Ramos (cell line): ENCODE data around the gene GIMAP8.

ENCODE experiments used
- in situ Hi-C: fragments of 300-500 bp; cut with MboI; formaldehyde crosslinking; loops from one replicate; pipeline ENCODE4 v1.14.3; 2022; ENCODE audit warnings: low sequenced_read_pairs; ENCODE audit not compliant: unreplicated experiment

Gene GIMAP8

DNA sequence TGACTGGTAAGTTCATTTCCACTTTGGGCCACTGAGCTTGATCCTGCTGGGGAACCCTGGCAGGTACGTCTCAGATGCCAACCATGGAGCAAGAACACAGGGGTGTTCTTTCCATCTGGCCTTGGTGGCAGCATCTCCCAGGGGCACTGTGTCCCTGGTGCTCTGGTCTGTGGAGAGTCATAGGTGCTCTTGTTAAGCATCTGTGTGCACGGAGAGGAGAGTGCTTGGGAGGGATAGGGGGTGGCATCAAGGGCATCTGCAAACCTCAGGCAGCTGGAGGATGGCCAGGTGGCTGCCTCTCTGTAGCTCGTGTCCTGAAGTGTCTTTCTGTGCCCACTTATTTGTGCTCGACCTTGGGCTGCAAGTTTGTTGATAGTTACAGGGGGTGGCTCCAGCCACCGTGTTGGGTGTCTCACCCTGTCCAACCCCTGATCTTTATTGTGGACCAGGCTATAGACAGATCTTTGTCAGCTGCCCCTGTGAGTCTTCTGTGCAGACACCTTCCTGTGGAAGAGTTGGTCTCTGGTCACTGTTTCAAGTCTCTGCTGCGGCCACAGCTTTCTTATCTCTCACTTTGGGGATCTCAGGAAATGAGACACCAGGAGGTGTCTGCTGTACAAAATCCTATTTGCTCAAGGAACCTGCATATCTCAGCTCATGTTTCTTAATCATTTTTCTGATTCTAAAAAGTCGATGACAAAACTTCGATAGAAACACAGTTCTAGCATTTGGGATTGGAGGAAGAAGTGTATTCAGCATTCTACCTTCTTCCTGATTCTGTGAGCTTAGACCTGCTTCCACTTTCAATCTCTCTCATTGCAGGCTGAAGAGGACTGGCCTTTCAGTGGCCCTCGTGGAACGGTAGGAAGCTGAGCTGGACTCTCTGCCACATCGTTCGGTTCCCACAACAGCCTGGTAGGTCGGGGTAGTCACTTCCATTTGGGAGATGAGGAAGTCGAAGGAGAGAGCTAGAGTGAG, 17.2 kb upstream of the GIMAP8 start:
- in situ Hi-C loops: loop anchor here (25.0 kb wide), 1 partner anchor 554 kb away; the partner anchor contains the start of genes KCNH2 and NOS3

DNA sequence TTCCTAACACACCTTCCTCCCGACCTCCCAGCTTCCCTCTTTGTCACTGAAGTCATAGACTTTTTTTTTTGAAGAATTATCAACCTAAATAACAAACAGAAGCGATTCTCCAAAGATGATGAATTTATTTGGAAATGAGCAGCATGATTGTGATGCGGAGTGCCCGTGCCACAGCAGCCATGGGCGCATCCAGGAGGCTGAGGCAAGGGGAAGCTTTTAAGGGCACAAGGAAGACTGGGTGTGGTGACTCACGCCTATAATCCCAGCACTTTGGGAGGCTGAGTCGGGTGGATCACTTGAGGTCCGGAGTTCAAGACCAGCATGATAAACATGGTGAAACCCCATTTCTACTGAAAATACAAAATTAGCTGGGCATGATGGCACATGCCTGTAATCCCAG, 16.2 kb upstream of the GIMAP8 start:
- in situ Hi-C loops: loop anchor here (25.0 kb wide), 1 partner anchor 553 kb away; the partner anchor contains the start of genes KCNH2 and NOS3

DNA sequence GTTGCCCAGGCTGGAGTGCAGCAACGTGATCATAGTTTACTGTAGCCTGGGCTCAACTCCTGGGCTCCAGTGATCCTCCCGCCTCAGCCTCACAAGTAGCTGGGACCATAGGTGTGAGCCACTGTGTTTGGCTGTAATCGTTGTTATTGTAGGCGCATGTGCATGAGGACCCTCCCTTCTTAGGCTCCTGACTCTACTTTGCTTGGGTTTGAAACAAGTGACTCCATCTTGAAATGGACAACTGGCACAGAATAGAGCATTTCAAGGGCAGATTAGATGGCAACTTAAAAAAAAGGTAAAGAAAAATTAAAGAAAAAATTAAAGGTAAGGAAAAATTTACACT, 15.4 kb upstream of the GIMAP8 start:
- in situ Hi-C loops: loop anchor here (25.0 kb wide), 1 partner anchor 552 kb away; the partner anchor contains the start of genes KCNH2 and NOS3

DNA sequence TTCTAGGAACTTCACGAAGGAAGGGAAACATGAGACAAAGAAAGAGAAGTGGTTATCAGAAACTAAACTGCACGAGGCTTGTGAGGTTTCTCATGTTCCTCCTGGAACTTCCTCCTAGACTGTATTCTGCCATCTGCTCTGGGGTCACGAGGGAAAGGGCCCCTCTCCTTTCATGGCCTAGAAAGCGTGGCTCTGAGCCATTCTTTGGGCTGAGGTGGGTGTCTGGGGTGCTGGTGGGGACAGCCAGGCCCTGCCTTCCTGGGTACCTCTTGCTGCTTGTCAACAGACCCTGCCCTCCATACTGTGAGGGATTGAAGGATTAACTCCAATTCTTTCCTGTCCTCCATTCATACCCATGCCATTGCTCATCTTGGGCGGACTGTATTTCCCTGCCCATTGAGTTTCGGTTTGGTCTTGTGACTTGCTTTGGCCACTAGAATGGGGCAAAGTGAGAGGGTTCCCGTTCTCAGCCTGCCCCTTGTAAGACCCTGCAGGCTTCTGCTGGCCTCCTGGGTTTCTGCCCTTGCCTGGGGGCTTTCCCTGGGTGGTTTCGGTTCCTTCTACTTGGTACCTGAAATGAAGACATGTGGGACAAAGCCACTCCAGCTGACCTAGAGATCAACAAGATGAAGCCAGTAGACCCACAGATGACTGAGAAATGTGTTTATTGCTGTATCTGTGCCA, 14.9 kb upstream of the GIMAP8 start:
- in situ Hi-C loops: loop anchor here (25.0 kb wide), 1 partner anchor 552 kb away; the partner anchor contains the start of genes KCNH2 and NOS3

DNA sequence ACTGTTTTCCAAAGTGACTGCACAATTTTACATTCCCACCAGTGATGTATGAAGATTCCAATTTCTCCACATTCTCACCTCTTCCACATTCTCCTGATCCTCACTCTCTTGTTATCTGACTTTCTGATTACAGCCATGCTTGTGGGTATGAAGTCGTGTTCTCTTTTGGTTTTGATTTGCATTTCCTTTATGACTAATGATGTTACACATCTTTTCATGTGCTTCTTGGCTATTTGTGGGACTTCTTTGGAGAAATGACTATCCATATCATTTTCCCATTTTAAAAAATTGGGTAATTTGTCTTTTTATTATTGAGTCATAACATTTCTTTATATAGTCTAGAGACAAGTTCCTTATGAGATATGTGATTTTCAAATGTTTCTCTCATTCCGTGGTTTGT, 10.5 kb upstream of the GIMAP8 start:
- in situ Hi-C loops: loop anchor here (10.0 to 25.0 kb wide), 2 partner anchors 315 to 547 kb away; partner anchors contain the start of genes KCNH2 and NOS3

DNA sequence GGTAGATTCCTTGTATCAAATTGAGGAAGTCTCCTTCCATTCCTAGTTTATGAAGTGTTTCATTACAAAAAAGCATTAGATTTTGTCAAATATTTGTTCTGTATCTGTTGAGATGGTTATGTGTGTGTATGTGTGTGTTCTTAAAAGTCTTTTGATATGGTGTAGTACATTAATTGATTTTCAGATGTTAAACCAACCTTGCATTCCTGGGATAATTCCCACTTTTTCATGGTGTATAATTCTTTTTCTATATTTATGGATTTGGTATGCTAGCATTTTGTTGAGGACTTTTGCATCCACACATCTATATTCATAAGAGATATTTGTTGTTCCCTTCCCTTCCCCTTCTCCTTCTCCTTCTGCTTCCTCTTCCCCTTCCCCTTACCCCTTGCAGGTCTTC, 8.9 kb upstream of the GIMAP8 start:
- in situ Hi-C loops: loop anchor here (10.0 to 25.0 kb wide), 2 partner anchors 313 to 546 kb away; partner anchors contain the start of genes KCNH2 and NOS3

GRCh38 chr7:150442811-150443210, 7.6 kb upstream of the GIMAP8 start:
- in situ Hi-C loops: loop anchor here (10.0 to 25.0 kb wide), 2 partner anchors 312 to 544 kb away; partner anchors contain the start of genes KCNH2 and NOS3

DNA sequence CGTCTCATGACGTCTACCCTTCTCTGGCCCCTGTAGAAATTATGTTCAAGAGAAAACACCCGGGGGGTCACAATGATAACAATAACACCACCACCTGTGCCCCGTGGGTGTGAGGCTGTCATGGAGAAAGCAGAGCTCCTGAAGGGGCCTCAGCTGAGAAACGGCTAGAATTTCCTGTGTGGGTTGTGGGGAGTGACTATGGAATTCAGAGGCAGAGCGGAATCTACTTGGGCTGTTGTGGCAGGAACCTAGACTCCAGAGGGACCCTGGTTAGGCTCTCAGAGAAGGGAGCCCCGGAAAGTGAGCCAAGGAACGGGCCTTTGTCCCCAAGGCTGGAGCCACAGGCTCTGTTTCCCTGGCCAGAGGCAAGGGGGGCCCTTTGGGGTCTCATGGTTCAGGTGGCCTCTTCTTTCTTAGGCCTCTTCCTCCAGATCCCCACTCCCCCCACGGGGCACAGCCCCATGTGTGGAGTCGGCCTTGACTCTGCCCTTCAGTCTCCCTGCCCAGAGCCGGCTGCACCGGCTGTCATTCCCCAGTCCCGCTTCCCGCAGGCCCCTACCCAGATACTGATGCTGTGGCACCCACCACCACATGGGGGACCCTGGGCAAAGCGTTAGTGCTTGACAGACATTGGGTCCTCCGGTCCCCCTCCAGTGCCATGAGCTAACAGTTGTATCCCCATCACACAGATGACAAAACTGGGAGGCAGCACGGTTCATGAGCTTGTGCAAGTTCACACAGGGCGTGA, 6.5 kb upstream of the GIMAP8 start:
- in situ Hi-C loops: loop anchor here (10.0 to 25.0 kb wide), 2 partner anchors 311 to 543 kb away; partner anchors contain the start of genes KCNH2 and NOS3

- in situ Hi-C loops: loop anchor here (10.0 to 25.0 kb wide), 2 partner anchors 310 to 542 kb away; partner anchors contain the start of genes KCNH2 and NOS3
Measured at GRCh38 chr7:150444674-150445365, 5.6 kb upstream of the GIMAP8 start.

GRCh38 chr7:150446288-150446938, 4.0 kb upstream of the GIMAP8 start:
- in situ Hi-C loops: loop anchor here (10.0 to 25.0 kb wide), 2 partner anchors 308 to 541 kb away; partner anchors contain the start of genes KCNH2 and NOS3

DNA sequence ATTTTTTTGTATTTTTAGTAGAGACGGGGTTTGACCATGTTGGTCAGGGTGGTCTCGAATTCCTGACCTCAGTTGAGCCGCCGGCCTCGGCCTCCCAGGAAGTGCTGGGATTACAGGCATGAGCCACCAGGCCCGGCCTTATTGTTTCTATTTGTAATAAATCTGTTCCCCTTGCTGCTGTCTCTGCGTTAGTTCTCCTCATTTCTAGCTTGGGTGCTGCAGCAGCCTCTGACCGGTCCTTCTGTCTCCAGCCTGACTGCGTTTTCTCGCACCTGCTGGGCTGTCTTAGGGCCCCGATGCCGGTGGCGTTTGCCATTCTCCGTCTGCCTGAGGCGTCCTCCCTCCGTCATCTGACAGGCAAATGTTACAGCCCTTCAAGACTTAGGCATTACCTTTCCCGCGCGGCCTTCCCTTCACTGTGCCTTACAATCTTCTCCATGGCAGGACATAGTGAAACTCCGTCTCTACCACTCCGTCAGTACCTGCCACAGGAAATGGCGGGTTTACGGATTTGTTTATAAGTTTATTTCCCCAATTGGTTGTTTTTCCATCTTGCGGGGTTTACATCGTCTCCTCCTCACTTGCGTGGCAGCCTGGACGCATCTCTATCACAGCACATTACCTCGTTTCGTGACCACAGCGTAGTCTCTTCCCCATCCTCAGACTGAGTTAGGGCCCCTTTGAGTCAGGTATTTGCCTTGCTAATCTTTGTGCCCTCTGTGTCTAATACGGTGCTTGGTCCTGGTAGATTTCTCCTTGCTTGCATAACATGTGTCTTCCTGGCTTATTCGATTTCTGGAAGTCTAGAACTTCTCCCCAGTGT, 2.3 kb upstream of the GIMAP8 start:
- in situ Hi-C loops: loop anchor here (10.0 to 25.0 kb wide), 2 partner anchors 307 to 539 kb away; partner anchors contain the start of genes KCNH2 and NOS3

GRCh38 chr7:150448789-150449147, 1.7 kb upstream of the GIMAP8 start:
- in situ Hi-C loops: loop anchor here (10.0 to 25.0 kb wide), 2 partner anchors 306 to 539 kb away; partner anchors contain the start of genes KCNH2 and NOS3

GRCh38 chr7:150449206-150449952, 1.1 kb upstream of the GIMAP8 start:
- in situ Hi-C loops: loop anchor here (10.0 to 25.0 kb wide), 2 partner anchors 305 to 538 kb away; partner anchors contain the start of genes KCNH2 and NOS3

DNA sequence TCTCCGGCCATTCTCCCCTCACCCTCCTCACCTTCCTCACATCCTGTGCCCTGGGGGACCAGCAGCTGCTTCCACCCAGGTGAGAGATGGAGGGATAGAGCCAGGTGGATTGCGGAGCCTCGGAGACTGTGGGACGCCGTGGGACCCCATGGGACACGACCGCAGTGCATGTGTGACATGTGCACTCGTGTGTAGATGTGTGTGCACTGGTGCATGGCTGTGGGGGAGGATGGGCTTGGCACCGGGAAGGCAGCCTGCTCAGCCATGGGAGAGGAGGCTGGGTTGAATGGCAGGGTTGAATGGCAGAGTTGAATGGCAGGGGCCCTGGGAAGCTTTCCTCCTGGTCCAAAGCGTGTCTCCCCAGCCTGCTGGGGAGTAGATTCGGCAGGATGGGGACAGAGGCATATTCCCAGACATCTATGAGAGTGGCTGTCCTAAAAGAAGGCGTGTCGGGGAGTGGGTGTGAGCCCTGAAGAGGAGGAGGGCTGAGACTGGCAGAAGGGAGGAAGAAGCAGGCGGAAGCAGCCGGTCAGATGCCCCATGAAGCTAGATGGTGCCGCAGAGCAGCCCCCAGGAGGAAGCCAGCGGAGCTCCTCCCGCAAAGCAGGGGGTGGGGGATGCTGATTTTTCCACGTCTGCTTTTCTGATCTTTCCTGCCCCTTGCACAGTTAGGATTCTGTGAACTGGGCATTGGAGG, 815 bp downstream of the GIMAP8 start:
- in situ Hi-C loops: no loop called here

GRCh38 chr7:150451833-150452461, 1.5 kb downstream of the GIMAP8 start:
- in situ Hi-C loops: no loop called here

GRCh38 chr7:150453181-150453580, 2.8 kb downstream of the GIMAP8 start:
- in situ Hi-C loops: no loop called here
